ENCODE data around the gene COL5A1. TPM values are rescaled to one million over a fixed set of nuclear protein-coding genes. Genes with fewer than 3 reads are reported as not detected.

Gene COL5A1
- total and polyA plus RNA-seq, 3 experiments from 2014 or later: 0.02 to 0.43 (median 0.13) TPM

DNA sequence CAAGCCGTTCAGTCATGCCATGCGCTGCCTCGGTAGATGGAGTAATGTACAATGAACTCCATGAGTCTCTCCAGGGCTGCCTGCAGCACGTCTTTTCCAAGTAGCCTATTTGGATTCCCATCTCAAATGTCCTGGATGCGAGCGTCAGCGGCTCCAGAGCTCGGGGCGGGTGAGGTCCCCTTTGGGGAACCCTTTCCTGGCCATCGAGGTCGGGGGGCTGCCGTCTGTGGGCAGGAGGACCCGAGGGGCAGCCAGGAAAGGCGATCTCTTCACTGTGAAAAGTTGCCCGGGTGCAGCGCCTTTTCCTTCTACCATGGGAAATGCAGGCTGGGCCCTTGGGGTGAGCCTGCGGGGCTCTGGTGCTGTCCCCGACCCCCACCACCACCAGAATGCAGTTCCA lies 202.1 kb downstream of the COL5A1 start:
- Histone ChIP-seq H3K4me3 (ENCODE audit: low read length) (no peak overlapping the region), H3K36me3 (ENCODE audit: insufficient read depth, low read length) (no peaks in the 10 kb centered on the region), H3K4me1 (ENCODE audit: insufficient read depth, low read length) (no peaks in the 10 kb centered on the region), H3K27ac (ENCODE audit: low read depth, low read length) (no peak overlapping the region), H3K27me3 (ENCODE audit: insufficient read depth, low read length, poor library complexity, severe bottlenecking) (no peaks in the 10 kb centered on the region), H3K9me3 (ENCODE audit: low read length) (no peaks in the 10 kb centered on the region)
- Mint-ChIP-seq H3K4me3 (no peak overlapping the region), H3K27ac (no peak overlapping the region), H3K9me3 (no peaks in the 10 kb centered on the region), H3K27me3 (peaks cover 0 to 1% of the 10 kb centered on the region in 2 donors), H3K4me1 (no peaks in the 10 kb centered on the region), H3K36me3 (no peaks in the 10 kb centered on the region)
- ChIA-PET CTCF (no interaction called here), POLR2A (no interaction called here)
- peak in 1 of 5 donors; percentile 25 for DNase-seq

DNA sequence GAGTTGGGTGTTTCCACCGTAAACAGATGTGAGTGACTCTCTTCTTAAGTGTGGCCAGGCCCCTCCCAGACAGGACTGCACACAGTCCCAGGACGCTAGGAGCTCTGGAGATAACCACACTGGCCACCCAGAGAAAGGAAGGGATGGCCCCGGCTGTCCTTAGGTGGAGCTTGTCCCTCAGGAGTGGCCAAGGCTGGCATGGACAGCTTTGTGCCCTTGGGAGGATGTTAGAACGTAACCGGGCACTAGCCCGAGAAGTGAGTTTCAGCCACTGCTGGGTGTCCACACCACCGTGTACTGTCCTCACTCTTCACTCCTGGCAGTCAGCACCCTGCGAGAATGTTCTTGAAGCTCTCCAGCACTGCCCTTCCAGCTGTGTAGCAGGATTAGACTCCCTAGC lies 203.2 kb downstream of the COL5A1 start:
- Mint-ChIP-seq H3K4me3 (no peak overlapping the region), H3K27me3 (peaks cover 0 to 1% of the 10 kb centered on the region in 2 donors), H3K27ac (no peak overlapping the region), H3K4me1 (no peaks in the 10 kb centered on the region), H3K36me3 (no peaks in the 10 kb centered on the region), H3K9me3 (no peaks in the 10 kb centered on the region)
- Histone ChIP-seq H3K27me3 (ENCODE audit: insufficient read depth, low read length, poor library complexity, severe bottlenecking) (no peaks in the 10 kb centered on the region), H3K4me3 (ENCODE audit: low read length) (no peak overlapping the region), H3K4me1 (ENCODE audit: insufficient read depth, low read length) (no peaks in the 10 kb centered on the region), H3K36me3 (ENCODE audit: insufficient read depth, low read length) (no peaks in the 10 kb centered on the region), H3K9me3 (ENCODE audit: low read length) (no peaks in the 10 kb centered on the region), H3K27ac (ENCODE audit: low read depth, low read length) (no peak overlapping the region)
- DNase-seq: peak in 1 of 5 donors; percentile 37
- POLR2A ChIA-PET: no interaction called here
- CTCF ChIA-PET: no interaction called here

DNA sequence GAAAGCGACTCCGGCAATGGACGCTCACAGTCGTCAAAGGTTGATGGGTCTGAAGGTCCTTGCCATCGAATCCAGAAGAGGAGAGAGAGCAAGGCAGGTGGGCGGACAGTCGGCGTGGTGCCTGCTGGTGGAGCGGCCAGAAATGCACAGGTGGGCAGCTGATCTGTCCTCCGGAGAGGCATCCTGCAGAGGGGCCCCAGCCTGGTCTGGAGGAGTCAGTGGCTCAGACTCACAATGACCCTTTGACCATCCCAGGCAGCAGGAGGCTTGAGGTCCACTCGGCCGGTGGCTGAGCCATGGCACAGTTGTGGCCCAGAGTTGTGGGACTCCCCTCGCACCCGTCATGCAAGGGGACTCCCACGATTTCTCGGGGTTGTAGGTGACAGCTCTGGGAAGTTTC lies 204.6 kb downstream of the COL5A1 start:
- peaks cover 0 to 3% of the 10 kb centered on the region in 2 donors for H3K27me3 Mint-ChIP-seq
- no peaks in the 10 kb centered on the region for H3K4me1 Mint-ChIP-seq
- no peaks in the 10 kb centered on the region for H3K9me3 Mint-ChIP-seq
- Histone ChIP-seq H3K36me3 (ENCODE audit: insufficient read depth, low read length) (no peaks in the 10 kb centered on the region), H3K4me1 (ENCODE audit: insufficient read depth, low read length) (no peaks in the 10 kb centered on the region), H3K9me3 (ENCODE audit: low read length) (no peaks in the 10 kb centered on the region), H3K4me3 (ENCODE audit: low read length) (no peak overlapping the region), H3K27ac (ENCODE audit: low read depth, low read length) (no peak overlapping the region), H3K27me3 (ENCODE audit: insufficient read depth, low read length, poor library complexity, severe bottlenecking) (no peaks in the 10 kb centered on the region)
- peak in 1 of 5 donors; percentile 45 for DNase-seq
- ChIA-PET POLR2A (no interaction called here), CTCF (no interaction called here)
- no peak overlapping the region for H3K4me3 Mint-ChIP-seq
- no peak overlapping the region for H3K27ac Mint-ChIP-seq
- no peaks in the 10 kb centered on the region for H3K36me3 Mint-ChIP-seq

DNA sequence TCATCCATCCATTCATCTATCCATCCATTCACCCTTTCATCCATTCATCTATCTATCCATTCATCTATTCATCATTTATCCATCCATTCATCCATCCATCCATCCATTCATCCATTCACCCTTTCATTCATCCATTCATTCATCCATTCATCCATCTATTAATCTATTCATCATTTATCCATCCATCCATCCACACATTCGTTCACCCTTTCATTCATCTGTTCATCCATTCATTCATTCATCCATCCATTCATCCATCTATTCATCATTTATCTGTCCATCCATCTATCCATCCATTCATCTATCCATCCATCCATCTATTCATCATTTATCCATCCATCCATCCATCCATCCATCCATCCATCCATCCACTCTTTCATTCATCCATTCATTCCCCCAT lies 205.1 kb downstream of the COL5A1 start:
- Mint-ChIP-seq H3K36me3 (no peaks in the 10 kb centered on the region), H3K4me1 (no peaks in the 10 kb centered on the region), H3K27ac (no peak overlapping the region), H3K27me3 (peaks cover 0 to 3% of the 10 kb centered on the region in 2 donors), H3K9me3 (no peaks in the 10 kb centered on the region), H3K4me3 (no peak overlapping the region)
- Histone ChIP-seq H3K4me3 (ENCODE audit: low read length) (no peak overlapping the region), H3K27me3 (ENCODE audit: insufficient read depth, low read length, poor library complexity, severe bottlenecking) (no peaks in the 10 kb centered on the region), H3K4me1 (ENCODE audit: insufficient read depth, low read length) (no peaks in the 10 kb centered on the region), H3K36me3 (ENCODE audit: insufficient read depth, low read length) (no peaks in the 10 kb centered on the region), H3K9me3 (ENCODE audit: low read length) (no peaks in the 10 kb centered on the region), H3K27ac (ENCODE audit: low read depth, low read length) (no peak overlapping the region)
- DNase-seq: no peak
- POLR2A ChIA-PET: no interaction called here
- CTCF ChIA-PET: no interaction called here

DNA sequence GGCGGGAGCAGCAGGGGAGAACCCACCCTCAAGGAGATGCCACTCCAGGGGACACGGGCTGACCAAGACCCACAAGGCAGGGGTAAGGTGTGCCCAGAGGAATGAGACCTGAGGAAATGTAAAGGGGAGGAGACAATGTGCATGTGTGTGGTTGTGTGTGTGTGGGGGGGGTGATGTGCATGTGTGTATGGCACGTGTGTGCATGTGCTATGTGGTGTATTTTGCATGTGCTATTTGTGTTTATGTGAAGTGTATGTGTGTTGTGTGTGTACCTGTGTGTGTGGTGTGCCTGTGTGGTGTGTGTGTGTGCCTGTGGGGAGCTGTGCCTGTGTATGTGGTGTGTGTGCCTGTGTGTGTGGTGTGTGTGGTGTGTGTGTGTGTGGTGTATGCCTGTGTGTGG lies 205.5 kb downstream of the COL5A1 start:
- Mint-ChIP-seq H3K4me1 (no peaks in the 10 kb centered on the region), H3K4me3 (no peak overlapping the region), H3K9me3 (no peaks in the 10 kb centered on the region), H3K36me3 (no peaks in the 10 kb centered on the region), H3K27ac (no peak overlapping the region), H3K27me3 (peaks cover 0 to 3% of the 10 kb centered on the region in 2 donors)
- Histone ChIP-seq H3K4me3 (ENCODE audit: low read length) (no peak overlapping the region), H3K9me3 (ENCODE audit: low read length) (no peaks in the 10 kb centered on the region), H3K27ac (ENCODE audit: low read depth, low read length) (no peak overlapping the region), H3K27me3 (ENCODE audit: insufficient read depth, low read length, poor library complexity, severe bottlenecking) (no peaks in the 10 kb centered on the region), H3K4me1 (ENCODE audit: insufficient read depth, low read length) (no peaks in the 10 kb centered on the region), H3K36me3 (ENCODE audit: insufficient read depth, low read length) (no peaks in the 10 kb centered on the region)
- ChIA-PET POLR2A (no interaction called here), CTCF (no interaction called here)
- no peak for DNase-seq

DNA sequence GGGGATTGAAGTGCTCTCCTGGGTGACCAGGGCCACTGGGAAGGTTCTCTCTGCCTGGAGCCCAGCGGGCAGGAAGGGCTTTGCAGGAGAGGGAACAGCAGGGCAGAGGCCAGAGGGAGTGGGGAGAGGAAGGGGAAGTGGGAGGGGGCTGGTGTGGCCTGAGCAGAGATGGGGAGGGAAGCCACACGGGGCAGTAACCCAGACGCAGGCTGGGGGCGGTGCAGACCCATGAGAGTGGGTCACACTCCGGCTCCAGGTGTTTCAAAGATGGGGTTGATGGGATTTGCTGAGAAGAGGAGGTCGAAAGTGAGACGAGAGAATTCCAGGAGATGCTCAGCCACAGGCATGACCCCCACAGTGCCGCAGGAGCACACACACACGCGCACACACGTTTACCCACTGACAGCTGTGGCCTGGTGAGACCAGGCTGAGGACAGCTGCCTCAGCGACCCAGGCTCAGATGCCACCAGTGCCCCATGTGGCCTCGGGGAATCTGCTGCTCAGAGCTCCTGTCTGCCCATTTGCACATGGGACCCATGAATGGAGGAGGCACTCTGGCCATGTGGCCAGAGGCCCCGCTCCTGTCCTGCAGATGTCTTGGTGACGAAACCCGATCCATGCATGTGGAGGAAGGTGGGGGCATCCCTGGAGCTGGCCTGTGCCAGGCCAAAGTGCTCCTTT lies 206.3 kb downstream of the COL5A1 start:
- no peak for DNase-seq
- ChIA-PET POLR2A (no interaction called here), CTCF (no interaction called here)
- Histone ChIP-seq H3K27me3 (ENCODE audit: insufficient read depth, low read length, poor library complexity, severe bottlenecking) (no peaks in the 10 kb centered on the region), H3K9me3 (ENCODE audit: low read length) (no peaks in the 10 kb centered on the region), H3K4me3 (ENCODE audit: low read length) (no peak overlapping the region), H3K4me1 (ENCODE audit: insufficient read depth, low read length) (no peaks in the 10 kb centered on the region), H3K27ac (ENCODE audit: low read depth, low read length) (no peak overlapping the region), H3K36me3 (ENCODE audit: insufficient read depth, low read length) (no peaks in the 10 kb centered on the region)
- Mint-ChIP-seq H3K9me3 (no peaks in the 10 kb centered on the region), H3K4me3 (no peak overlapping the region), H3K27me3 (peaks cover 0 to 3% of the 10 kb centered on the region in 2 donors), H3K27ac (no peak overlapping the region), H3K36me3 (no peaks in the 10 kb centered on the region), H3K4me1 (no peaks in the 10 kb centered on the region)

DNA sequence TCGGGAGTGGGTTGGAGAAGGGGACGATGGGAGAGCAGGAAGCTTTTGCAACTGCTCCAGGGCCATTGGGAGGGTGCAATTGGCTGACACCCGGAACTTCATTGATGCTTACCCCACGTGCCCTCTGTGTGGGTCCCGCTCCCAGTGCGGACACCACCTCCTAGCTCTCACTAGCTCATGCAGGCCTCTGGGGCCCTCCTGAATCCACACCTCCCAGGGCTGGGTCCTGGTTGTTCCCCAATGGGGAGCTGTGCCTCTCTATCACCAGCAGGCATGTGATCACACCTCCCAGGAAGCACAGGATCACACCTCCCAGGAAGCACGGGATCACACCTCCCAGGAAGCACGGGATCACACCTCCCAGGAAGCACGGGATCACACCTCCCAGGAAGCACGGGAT lies 206.9 kb downstream of the COL5A1 start:
- Histone ChIP-seq H3K27ac (ENCODE audit: low read depth, low read length) (no peak overlapping the region), H3K9me3 (ENCODE audit: low read length) (no peaks in the 10 kb centered on the region), H3K4me3 (ENCODE audit: low read length) (no peak overlapping the region), H3K36me3 (ENCODE audit: insufficient read depth, low read length) (no peaks in the 10 kb centered on the region), H3K4me1 (ENCODE audit: insufficient read depth, low read length) (no peaks in the 10 kb centered on the region), H3K27me3 (ENCODE audit: insufficient read depth, low read length, poor library complexity, severe bottlenecking) (no peaks in the 10 kb centered on the region)
- H3K27ac Mint-ChIP-seq: no peak overlapping the region
- ChIA-PET POLR2A (no interaction called here), CTCF (no interaction called here)
- no peaks in the 10 kb centered on the region for H3K36me3 Mint-ChIP-seq
- DNase-seq: no peak
- no peak overlapping the region for H3K4me3 Mint-ChIP-seq
- H3K4me1 Mint-ChIP-seq: no peaks in the 10 kb centered on the region
- no peaks in the 10 kb centered on the region for H3K9me3 Mint-ChIP-seq
- peaks cover 0 to 3% of the 10 kb centered on the region in 2 donors for H3K27me3 Mint-ChIP-seq

DNA sequence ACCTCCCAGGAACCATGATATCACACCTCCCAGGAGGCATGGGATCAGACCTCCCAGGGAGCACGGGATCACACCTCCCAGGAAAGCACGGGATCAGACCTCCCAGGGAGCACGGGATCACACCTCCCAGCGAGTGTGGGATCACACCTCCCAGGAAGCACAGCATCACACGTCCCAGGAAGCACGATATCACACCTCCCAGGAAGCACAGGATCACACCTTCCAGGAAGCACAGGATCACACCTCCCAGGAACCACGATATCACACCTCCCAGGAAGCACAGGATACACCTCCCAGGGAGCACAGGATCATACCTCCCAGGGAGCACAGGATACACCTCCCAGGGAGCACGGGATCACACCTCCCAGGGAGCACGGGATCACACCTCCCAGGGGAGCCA lies 209.0 kb downstream of the COL5A1 start:
- Mint-ChIP-seq H3K27me3 (peaks cover 2 to 7% of the 10 kb centered on the region in 2 donors), H3K4me3 (no peak overlapping the region), H3K36me3 (no peaks in the 10 kb centered on the region), H3K27ac (no peak overlapping the region), H3K4me1 (no peaks in the 10 kb centered on the region), H3K9me3 (no peaks in the 10 kb centered on the region)
- H3K36me3 ChIP-seq (ENCODE audit: insufficient read depth, low read length): no peaks in the 10 kb centered on the region
- no peaks in the 10 kb centered on the region for H3K9me3 ChIP-seq (ENCODE audit: low read length)
- ChIA-PET POLR2A (no interaction called here), CTCF (no interaction called here)
- H3K4me3 ChIP-seq (ENCODE audit: low read length): no peak overlapping the region
- H3K4me1 ChIP-seq (ENCODE audit: insufficient read depth, low read length): no peaks in the 10 kb centered on the region
- DNase-seq: no peak
- no peaks in the 10 kb centered on the region for H3K27me3 ChIP-seq (ENCODE audit: insufficient read depth, low read length, poor library complexity, severe bottlenecking)
- H3K27ac ChIP-seq (ENCODE audit: low read depth, low read length): no peak overlapping the region

DNA sequence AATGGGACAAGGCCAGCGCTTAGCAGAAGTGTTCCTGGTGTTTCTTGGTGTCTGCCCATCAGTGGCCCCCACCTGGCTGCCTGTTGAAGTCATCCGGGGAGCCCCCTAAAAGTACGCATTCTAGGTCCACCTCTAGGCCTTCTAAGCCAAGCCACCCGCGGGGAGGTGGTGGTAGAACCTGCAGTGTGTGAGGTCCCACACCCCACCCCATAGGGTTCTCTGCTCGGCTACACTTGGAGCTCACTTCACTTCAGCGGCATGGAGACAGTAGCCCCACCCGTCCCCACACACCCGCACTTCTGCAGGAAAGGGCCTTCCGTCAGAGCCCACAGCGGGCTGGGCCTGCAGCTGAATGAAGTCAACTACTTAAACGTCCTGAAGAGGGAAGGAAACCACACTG lies 209.4 kb downstream of the COL5A1 start:
- Histone ChIP-seq H3K4me1 (ENCODE audit: insufficient read depth, low read length) (no peaks in the 10 kb centered on the region), H3K36me3 (ENCODE audit: insufficient read depth, low read length) (no peaks in the 10 kb centered on the region), H3K27ac (ENCODE audit: low read depth, low read length) (no peak overlapping the region), H3K27me3 (ENCODE audit: insufficient read depth, low read length, poor library complexity, severe bottlenecking) (no peaks in the 10 kb centered on the region), H3K4me3 (ENCODE audit: low read length) (no peak overlapping the region), H3K9me3 (ENCODE audit: low read length) (no peaks in the 10 kb centered on the region)
- no peaks in the 10 kb centered on the region for H3K9me3 Mint-ChIP-seq
- H3K4me3 Mint-ChIP-seq: no peak overlapping the region
- no peak for DNase-seq
- no peaks in the 10 kb centered on the region for H3K4me1 Mint-ChIP-seq
- CTCF ChIA-PET: no interaction called here
- POLR2A ChIA-PET: no interaction called here
- H3K36me3 Mint-ChIP-seq: no peaks in the 10 kb centered on the region
- H3K27me3 Mint-ChIP-seq: peaks cover 5 to 7% of the 10 kb centered on the region in 2 donors
- peak overlapping the region in 1 of 8 donors; percentile 43 for H3K27ac Mint-ChIP-seq
